NB4 (cell line): ENCODE measurements around the gene MTMR1.

ENCODE experiments used
- CTCF ChIP-seq: IDR thresholded peaks from one replicate; pipeline ENCODE4 v1.5.1; 2012; ENCODE audit warnings: low read depth, low read length
- MYC ChIP-seq: IDR thresholded peaks from 2 replicates; pipeline ENCODE4 v1.6.1; 2011; ENCODE audit warnings: low read depth, low read length
- POLR2A ChIP-seq: IDR thresholded peaks from 2 replicates; pipeline ENCODE4 v1.6.1; 2011; ENCODE audit warnings: mild to moderate bottlenecking; ENCODE audit not compliant: insufficient read length; ENCODE audit errors: extremely low read depth

- peak; percentile 56 for TF ChIP-seq CTCF
- no peak for TF ChIP-seq POLR2A
- no peak for TF ChIP-seq MYC
These were observed 79.2 kb downstream of the MTMR1 start for GRCh38 chrX:150772150-150772970.
